GM21447 (cell line): Measurements from ENCODE around the gene TAGLN2.

Source experiments
- ATAC-seq: cut with Tn5 transposase; IDR thresholded peaks from one replicate; pipeline ENCODE4 v1.9.1; 2021; ENCODE audit not compliant: unreplicated experiment

TAGLN2 gene

DNA sequence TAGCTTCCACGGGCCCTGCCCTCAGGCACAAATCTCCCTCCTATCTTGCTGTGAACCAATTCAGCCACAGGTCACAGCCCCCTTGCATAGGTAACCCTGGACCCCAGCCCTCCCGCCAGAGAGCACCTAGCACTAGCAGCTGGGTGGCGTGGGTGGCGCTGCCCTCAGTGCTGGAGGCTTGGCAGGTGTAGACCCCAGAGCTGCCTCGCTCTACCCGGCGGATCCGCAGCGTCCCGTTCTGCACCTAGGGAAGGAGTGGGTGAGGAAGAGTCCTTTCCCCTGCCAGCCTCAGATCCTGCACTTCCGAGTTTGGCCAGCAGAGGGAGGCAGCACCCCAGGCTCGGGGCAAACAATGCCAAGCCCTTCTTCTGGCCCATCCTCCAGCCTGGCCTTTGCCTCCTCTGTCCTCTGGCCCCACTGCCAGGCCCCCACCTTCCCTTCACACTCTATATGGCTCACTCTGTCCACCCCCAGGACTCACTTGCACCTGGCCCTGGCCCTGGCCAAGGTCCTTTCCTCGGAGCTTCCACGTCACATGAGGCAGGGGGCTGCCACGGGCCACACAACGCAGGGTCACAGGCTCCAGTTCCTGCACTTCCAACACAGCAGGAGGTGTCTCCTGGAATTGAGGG is 11.1 kb upstream of the TAGLN2 start:
- ATAC-seq = no peak

GRCh38 chr1:159935719-159936272 is 10.5 kb upstream of the TAGLN2 start:
- ATAC-seq = no peak

GRCh38 chr1:159935305-159935704 is 10.0 kb upstream of the TAGLN2 start:
- ATAC-seq = no peak

- ATAC-seq = no peak
Observed at GRCh38 chr1:159934136-159935039, 9.1 kb upstream of the TAGLN2 start.

GRCh38 chr1:159933347-159933746 is 8.0 kb upstream of the TAGLN2 start:
- no peak for ATAC-seq

- ATAC-seq = no peak
Observed at GRCh38 chr1:159932296-159933285, 7.3 kb upstream of the TAGLN2 start.

DNA sequence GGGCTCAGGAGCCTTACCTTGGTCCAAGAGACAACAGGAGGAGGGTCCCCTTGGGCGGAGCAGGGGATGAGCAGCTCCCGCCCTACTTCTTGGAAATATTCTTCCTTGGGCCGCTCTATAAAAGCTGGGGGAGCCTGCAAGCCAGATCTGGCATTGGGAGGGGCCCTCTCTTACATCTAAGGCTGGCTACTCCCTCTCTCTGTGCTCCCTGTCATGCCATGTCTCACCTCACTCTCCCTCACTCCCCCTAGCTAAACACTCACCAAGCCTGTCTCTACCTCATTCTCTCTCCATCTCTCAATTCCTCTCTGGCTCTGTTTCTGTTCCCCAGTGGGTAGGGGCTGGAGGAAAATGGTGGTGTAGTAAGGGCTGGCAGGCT is 6.5 kb upstream of the TAGLN2 start:
- no peak for ATAC-seq

DNA sequence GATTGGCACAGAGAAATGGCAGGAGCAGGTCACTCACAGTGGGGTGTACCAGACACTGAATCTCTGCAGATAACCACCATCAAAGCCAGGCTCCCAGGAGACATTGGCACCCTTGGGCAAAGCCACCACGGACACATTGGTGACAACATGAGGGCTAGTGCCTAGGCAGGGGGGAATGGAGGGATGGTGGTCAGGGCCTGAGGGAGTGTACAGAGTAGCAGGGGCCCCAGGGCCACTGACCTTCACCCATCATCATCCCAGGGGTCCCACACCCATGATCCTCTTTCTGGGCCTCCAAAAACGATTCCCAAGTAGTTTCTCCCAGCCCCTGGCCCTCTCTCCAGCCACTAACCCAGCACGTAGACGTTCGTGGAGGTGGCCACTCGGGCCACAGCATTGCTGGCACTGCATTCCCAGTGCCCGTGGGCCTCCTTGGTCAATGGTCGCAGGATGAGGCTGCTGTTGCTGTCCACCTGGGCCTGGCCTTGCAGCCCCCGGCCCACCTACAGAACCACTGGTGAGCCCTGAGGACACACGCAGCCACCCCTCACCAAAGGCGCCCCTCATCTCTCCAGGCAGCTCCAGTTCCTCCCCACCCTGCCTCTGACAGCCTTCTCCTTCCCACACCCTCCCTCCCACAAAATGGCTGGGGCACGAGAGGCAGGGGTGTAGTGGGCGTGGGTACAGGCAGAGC is 5.9 kb upstream of the TAGLN2 start:
- ATAC-seq = no peak

DNA sequence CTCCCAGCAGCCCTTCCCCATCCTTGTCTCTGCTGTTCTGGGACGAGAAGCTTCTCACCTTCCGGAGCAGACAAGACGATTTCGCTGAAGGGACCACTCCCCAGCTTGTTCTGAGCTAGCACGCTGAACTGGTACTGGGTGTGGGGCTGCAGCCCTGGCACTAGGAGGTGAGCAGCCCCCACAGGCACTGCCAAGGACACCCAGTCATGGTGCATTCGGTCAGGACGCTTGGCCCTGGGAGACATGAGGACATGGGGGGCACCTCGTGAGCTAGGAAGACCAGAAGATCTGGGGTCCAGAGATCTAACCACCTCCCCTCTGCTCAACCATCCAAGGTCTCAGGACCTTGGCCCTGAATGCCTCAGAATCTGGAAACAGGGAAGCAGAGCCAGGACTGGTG is 5.3 kb upstream of the TAGLN2 start:
- ATAC-seq = no peak

DNA sequence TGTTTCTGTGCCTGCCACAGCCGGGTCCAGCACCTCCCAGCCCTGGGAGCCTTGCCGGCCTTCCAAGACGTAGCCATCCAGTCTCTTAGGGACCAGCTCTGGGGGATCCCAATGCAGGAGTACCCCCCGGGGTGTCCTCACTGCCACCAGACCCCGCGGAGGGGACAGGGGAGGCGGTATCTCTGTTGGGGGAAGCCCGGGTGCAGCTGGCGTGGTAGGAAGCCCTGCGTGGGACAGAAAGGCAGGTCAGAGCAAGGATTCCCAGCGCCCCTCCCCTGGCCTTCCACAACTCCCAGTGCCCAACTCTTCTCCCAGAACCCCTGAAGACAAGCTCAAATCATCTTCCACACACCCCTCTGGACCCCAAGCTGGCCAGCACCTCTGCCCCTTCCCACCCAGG is 4.9 kb upstream of the TAGLN2 start:
- no peak for ATAC-seq

DNA sequence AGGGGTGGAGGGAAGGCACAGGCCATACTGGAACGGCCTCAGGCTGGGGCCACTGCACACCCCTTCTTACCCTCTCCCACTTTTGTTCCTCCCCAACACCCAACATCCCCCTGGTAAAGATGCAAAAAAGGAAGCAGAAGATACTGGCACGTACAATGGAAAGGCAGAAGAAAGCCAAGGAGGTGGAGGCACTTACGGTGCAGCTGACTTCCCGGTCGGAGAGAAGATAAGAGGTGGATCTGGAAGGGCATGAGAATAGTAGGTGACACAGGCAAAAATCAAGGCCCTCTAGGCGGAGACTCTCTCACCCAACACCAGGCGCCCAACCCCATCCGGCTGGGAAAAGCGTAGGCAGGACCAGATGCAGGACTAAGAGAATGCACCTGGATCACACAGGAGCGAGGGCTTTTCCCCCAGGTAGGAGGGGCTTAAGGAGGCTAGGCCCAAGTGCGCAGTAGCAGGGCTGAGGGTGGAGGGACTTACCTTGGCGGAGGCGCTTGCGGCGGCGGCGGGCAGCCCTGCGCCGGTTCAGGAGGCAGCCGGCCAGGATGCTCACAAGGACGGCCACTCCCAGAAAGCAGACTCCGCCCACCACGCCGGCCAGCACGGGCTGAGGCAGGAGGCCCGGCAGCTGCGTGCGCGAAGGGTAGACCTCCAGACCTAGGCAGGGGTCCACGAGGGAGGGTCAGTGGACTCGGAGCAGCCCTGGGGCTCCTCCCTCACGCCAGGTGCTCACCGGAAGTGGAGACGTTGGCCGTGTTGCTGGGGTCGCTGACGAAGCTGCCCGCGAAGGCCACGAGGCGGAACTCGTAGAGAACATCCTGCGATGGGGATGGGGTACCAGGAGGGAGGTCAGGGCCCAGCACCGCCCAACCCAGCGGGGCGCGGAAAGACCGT is 4.1 kb upstream of the TAGLN2 start:
- no peak for ATAC-seq

GRCh38 chr1:159928491-159929050 is 3.3 kb upstream of the TAGLN2 start:
- no peak for ATAC-seq

- ATAC-seq = no peak
Observed at GRCh38 chr1:159927849-159928431, 2.6 kb upstream of the TAGLN2 start.

DNA sequence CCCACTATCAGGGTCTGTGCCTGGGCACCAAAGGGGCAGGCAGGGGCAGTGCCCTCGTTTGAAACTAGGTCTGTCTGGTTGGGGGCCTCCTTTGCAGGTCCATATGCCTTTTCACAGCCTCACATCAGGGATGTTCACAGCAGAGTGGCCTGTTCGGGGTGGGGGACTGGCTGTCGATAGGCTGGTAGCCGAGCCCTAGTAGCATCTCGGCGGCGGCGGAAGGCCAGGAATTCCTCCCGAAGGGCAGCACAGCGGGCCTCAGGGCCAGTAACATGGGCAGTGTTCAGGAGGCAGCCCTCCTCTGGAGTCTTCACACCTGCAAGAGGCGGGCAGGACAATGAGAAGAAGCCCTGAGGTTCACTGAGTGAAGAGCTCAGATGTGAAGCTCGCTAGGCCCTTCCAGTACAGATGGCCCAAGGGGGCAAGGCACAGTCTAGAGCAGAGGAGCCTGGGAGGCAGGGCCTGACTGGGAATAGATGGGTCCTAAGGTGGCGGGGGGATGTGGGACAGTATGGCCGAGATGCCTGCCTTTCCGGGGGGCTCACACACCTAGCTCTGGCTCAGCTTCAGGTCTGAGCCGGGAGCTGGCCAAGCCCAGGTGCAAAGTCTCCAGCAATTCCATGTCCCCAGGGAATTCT is 2.0 kb upstream of the TAGLN2 start:
- no peak for ATAC-seq

DNA sequence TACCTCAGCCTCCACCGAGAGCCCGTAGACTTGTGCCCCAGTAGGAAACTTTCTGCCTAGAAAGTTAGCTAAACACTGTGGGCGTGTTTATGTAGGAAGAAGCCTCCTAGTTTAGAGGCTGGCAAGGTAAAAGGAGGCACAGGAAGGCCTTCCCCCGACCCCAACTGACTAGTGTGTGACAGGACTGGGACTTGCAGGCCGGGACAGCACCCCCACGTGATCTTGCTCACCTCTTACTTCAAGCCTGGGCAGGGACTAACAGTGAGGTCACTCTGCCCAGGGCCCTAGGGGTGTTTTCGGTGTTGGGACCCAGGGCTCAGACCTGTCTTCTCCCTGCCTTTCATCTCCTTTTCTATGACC is 392 bp upstream of the TAGLN2 start:
- peak; percentile 2 for ATAC-seq

DNA sequence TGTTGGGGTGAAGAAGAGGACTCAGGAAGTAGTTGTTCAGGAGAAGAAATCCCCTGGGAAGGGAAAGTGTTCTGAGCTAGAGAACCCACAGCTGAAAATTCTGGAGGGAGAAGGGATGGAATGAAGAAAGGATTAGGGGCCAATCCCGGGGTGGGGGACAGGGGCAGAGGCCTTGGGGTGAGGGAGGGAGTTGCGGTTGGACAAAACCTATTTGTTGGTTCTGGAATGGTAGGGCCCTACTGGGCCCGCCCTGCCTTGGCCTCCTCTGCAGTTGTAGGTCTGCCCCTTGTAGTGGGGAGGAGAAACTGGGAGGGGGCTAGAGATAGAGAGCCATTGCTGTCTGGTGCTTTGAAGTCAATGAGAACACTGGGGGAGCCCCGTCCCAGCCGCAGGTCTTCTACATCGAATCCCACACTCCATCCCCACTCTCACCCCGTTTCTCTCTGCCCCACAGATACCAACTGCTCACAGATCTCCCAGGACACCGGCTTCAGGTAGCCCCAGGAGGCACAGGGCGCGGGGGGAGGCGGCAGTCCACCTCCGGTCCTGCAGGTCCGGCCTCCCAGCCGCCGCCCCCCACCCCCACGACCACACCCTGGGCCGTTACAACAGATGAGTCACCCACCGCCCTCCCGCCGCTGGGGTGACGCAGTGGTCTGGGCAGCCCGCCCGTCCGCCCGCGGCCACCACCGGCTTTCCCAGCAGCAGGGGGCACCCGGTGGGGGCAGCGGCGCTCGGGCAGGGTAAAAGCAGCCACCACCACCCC is 1.1 kb downstream of the TAGLN2 start:
- no peak for ATAC-seq

- peak; percentile 34 for ATAC-seq
Observed at GRCh38 chr1:159923203-159924024, 1.9 kb downstream of the TAGLN2 start.
